Measurements from ENCODE around the gene MCF2L2. TPM values are rescaled to one million over a fixed set of nuclear protein-coding genes. Genes with fewer than 3 reads are reported as not detected.
"Not testable (repeated sequence)": the region's sequence is repeated elsewhere in the genome, so short reads cannot be mapped to it uniquely, and the experiment has no call there.

The MCF2L2 gene
- total RNA-seq, 1 donor from 2014 or later, result 0.72 TPM

GRCh38 chr3:183195266-183195665 lies 233.2 kb downstream of the MCF2L2 start:
- ATAC-seq, result no peak

- no peak for ATAC-seq
Observed at GRCh38 chr3:183193762-183194689, 234.4 kb downstream of the MCF2L2 start.

GRCh38 chr3:183192650-183193300 lies 235.6 kb downstream of the MCF2L2 start:
- ATAC-seq, result no peak

GRCh38 chr3:183189641-183190040 lies 238.8 kb downstream of the MCF2L2 start:
- no peak for ATAC-seq

- no peak for ATAC-seq
Observed at GRCh38 chr3:183188895-183189462, 239.4 kb downstream of the MCF2L2 start.

GRCh38 chr3:183185696-183186095 lies 242.7 kb downstream of the MCF2L2 start:
- no peak for ATAC-seq

- ATAC-seq, result no peak
Observed at GRCh38 chr3:183182732-183183610, 245.4 kb downstream of the MCF2L2 start.

- ATAC-seq, result no peak
Observed at GRCh38 chr3:183182073-183182472, 246.3 kb downstream of the MCF2L2 start.

- no peak for ATAC-seq
Observed at GRCh38 chr3:183181606-183182005, 246.8 kb downstream of the MCF2L2 start.

- ATAC-seq, result no peak
Observed at GRCh38 chr3:183180784-183181295, 247.6 kb downstream of the MCF2L2 start.

GRCh38 chr3:183180110-183180783 lies 248.2 kb downstream of the MCF2L2 start:
- peak; percentile 12 for ATAC-seq

GRCh38 chr3:183179550-183179908 lies 248.9 kb downstream of the MCF2L2 start:
- ATAC-seq, result peak; percentile 40

GRCh38 chr3:183178833-183179549 lies 249.4 kb downstream of the MCF2L2 start:
- ATAC-seq, result peak; percentile 64

GRCh38 chr3:183178512-183178832 lies 249.9 kb downstream of the MCF2L2 start:
- no peak for ATAC-seq

GRCh38 chr3:183172051-183172639 lies 256.3 kb downstream of the MCF2L2 start:
- ATAC-seq, result no peak

GRCh38 chr3:183167975-183168374 lies 260.4 kb downstream of the MCF2L2 start:
- not testable (repeated sequence) for ATAC-seq

GRCh38 chr3:183163563-183163962 lies 264.9 kb downstream of the MCF2L2 start:
- ATAC-seq, result no peak

GRCh38 chr3:183161552-183162336 lies 266.7 kb downstream of the MCF2L2 start:
- peak; percentile 35 for ATAC-seq

- ATAC-seq, result no peak
Observed at GRCh38 chr3:183160616-183161015, 267.8 kb downstream of the MCF2L2 start.

GRCh38 chr3:183159333-183159732 lies 269.1 kb downstream of the MCF2L2 start:
- ATAC-seq, result no peak

Measured in esophagus mucosa (tissue), 1 donor.